ENCODE measurements around the gene PER2.

The PER2 gene

GRCh38 chr2:238226698-238227586 is 61.5 kb downstream of the PER2 start:
- no peak for DNase-seq

GRCh38 chr2:238225911-238226697 is 62.3 kb downstream of the PER2 start:
- no peak for DNase-seq

GRCh38 chr2:238225121-238225520 is 63.3 kb downstream of the PER2 start:
- DNase-seq = no peak

GRCh38 chr2:238224356-238225035 is 63.9 kb downstream of the PER2 start:
- DNase-seq = no peak

- DNase-seq = peak; percentile 38
These were observed 67.4 kb downstream of the PER2 start for GRCh38 chr2:238220892-238221521.

GRCh38 chr2:238220274-238220891 is 68.0 kb downstream of the PER2 start:
- DNase-seq = no peak

GRCh38 chr2:238216651-238217184 is 71.7 kb downstream of the PER2 start:
- DNase-seq = no peak

- no peak for DNase-seq
These were observed 81.4 kb downstream of the PER2 start for GRCh38 chr2:238207006-238207405.

GRCh38 chr2:238203973-238204683 is 84.3 kb downstream of the PER2 start:
- DNase-seq = no peak

GRCh38 chr2:238203094-238203972 is 85.1 kb downstream of the PER2 start, which contains the start of gene ILKAP:
Gene ILKAP (minus strand): TSS chr2:238203695. CDS start chr2:238203553, 142 bp downstream.
- DNase-seq = peak; percentile 92

GRCh38 chr2:238202326-238203093 is 85.9 kb downstream of the PER2 start:
- no peak for DNase-seq
